Pancreas (tissue), 10 donors: Measurements from ENCODE around the gene HINT2. TPM values are rescaled to one million over a fixed set of nuclear protein-coding genes. Genes with fewer than 3 reads are reported as not detected.

Experiments used
- ATAC-seq, 4 donors: fragments of 200-7000 bp; cut with Tn5 transposase; one replicate each; pipeline versions ENCODE4 v1.8.0 to v1.9.1; 2020; ENCODE audit warnings: mild to moderate bottlenecking in 4 of 4, moderate library complexity in 4 of 4
- DNase-seq, 6 donors: peaks; one replicate each; pipeline ENCODE4 v3.0.0-alpha.2; 2020
- FAIRE-seq: peaks from 2 replicates; lab custom pipeline; 2012; peaks lifted over from hg19 to GRCh38; lab: Jason Lieb, UNC
- H3K27ac ChIP-seq, 4 donors: fragments of 200-600 bp; sonication (generic); 1 replicate in 3 of 4; 2 replicates in 1 of 4; pipeline versions ENCODE4 v1.5.0 to v1.8.0; 2020
- H3K27me3 ChIP-seq, 4 donors: fragments of 200-600 bp; one replicate each; pipeline ENCODE4 v1.8.0; 2021
- H3K36me3 ChIP-seq, 3 donors: fragments of 200-600 bp; sonication (generic) in 1 of 3; one replicate each; pipeline versions ENCODE4 v1.5.0 to v1.8.0; 2020 to 2021
- H3K4me1 ChIP-seq, 3 donors: fragments of 200-600 bp; one replicate each; pipeline ENCODE4 v1.8.0; 2021
- H3K4me3 ChIP-seq, 4 donors: fragments of 200-600 bp; sonication (generic) in 2 of 4; one replicate each; pipeline versions ENCODE4 v1.5.0 to v1.8.0; 2020 to 2021
- H3K9me3 ChIP-seq, 4 donors: fragments of 200-600 bp; one replicate each; pipeline ENCODE4 v1.8.0; 2021
- CTCF ChIP-seq, 4 donors: fragments of 200-600 bp; sonication (generic) in 3 of 4; IDR thresholded peaks; one replicate each; pipeline versions ENCODE4 v1.5.0 to v1.8.0; 2021; ENCODE audit warnings: antibody characterized with exemption in 4 of 4
- WGBS, 2 donors: extraction: QIAGEN DNeasy Blood & Tissue Kit; methylation state at CpG; one replicate each; pipeline ENCODE4 v1.1.7; 2013; 5-methylcytosine and 5-hydroxymethylcytosine counted together
- intact Hi-C, 3 donors: fragments of 100-400 bp; cut with DNase I; formaldehyde crosslinking; loops; one replicate each; pipeline versions ENCODE4 v1.11.1 to v1.14.2; 2022
- polyA plus RNA-seq, 2 donors: library from polyadenylated mRNA; stranded (reverse); fragments of 200-250 nt; gene quantifications; one replicate each; pipeline ENCODE4 v1.2.3, GENCODE V29; 2013
- total RNA-seq, 6 donors: library from RNA; stranded (reverse); fragmentation: NEBNext Ultra II Directional in 4 of 6; extraction: Animal tissue kit (Norgen Biotek cat#: 25700) in 4 of 6; gene quantifications; one replicate each; pipeline versions ENCODE4 v1.2.1 to v1.2.4, GENCODE V29; 2021 to 2023
- donor health status: healthy with polysubstance abuse.
- donor health status: DM: no; HTN: no; CAD: no; lungs with moderate emphysema.
- donor health status: DM: no; HTN: no; CAD: no.
- donor health status: control.
- donor health status: control.
- donor health status: Bipolar disorder and iron deficiency.
- donor health status: DM: yes; HTN: yes; CAD: no.
- donor health status: DM: no; HTN: no; CAD: no.
- donor health status: DM: no; HTN: no; CAD: no.
- donor health status: DM: yes; HTN: yes; CAD: no.

HINT2 gene
- total and polyA plus RNA-seq, 8 donors = 20.6 to 64.2 (median 34.0) TPM

GRCh38 chr9:35792826-35793225 lies 22.0 kb downstream of the HINT2 start:
- no peak for DNase-seq
- FAIRE-seq = no peak
- no peak overlapping the region for H3K4me3 ChIP-seq
- H3K27ac ChIP-seq = no peak overlapping the region
- TF ChIP-seq CTCF (IDR thresholded peaks at IDR 0.05) = no peak
- no peaks in the 10 kb centered on the region for H3K4me1 ChIP-seq
- H3K9me3 ChIP-seq = no peaks in the 10 kb centered on the region
- 91 to 94% methylated on average over 14 of the region's 14 CpGs for WGBS, 2 donors
- no peak for ATAC-seq
- no peaks in the 10 kb centered on the region for H3K36me3 ChIP-seq
- H3K27me3 ChIP-seq = no peaks in the 10 kb centered on the region
- intact Hi-C loops = loop anchor here (5.0 to 10.0 kb wide), 3 partner anchors 82 to 99 kb away; partner anchors contain the start of gene OR13J1 (in 1 of the 3)

- TF ChIP-seq CTCF (IDR thresholded peaks at IDR 0.05) = no peak
- FAIRE-seq = no peak
- no peak for ATAC-seq
- H3K27me3 ChIP-seq = no peaks in the 10 kb centered on the region
- intact Hi-C loops = loop anchor here (5.0 to 10.0 kb wide), 3 partner anchors 83 to 100 kb away; partner anchors contain the start of gene OR13J1 (in 1 of the 3)
- WGBS, 2 donors = 89 to 92% methylated on average over 29 to 34 of the region's 34 CpGs
- no peaks in the 10 kb centered on the region for H3K36me3 ChIP-seq
- H3K4me3 ChIP-seq = no peak overlapping the region
- DNase-seq = peak in 1 of 6 donors; percentile 73
- no peaks in the 10 kb centered on the region for H3K4me1 ChIP-seq
- H3K9me3 ChIP-seq = no peaks in the 10 kb centered on the region
- H3K27ac ChIP-seq = no peak overlapping the region
Measured at GRCh38 chr9:35792024-35792813, 22.6 kb downstream of the HINT2 start.

GRCh38 chr9:35791297-35791921 lies 23.4 kb downstream of the HINT2 start, which contains the start of gene NPR2:
Gene NPR2, plus strand, starts transcription at chr9:35791591. Its CDS starts 818 bp downstream, at chr9:35792409.
- intact Hi-C loops = loop anchor here (5.0 to 10.0 kb wide), 3 partner anchors 83 to 101 kb away; partner anchors contain the start of gene OR13J1 (in 1 of the 3)
- peak within 1 kb of the TSS in 1 of 4 donors; percentile 17 for H3K4me3 ChIP-seq
- FAIRE-seq (no peak), ATAC-seq (peak in 3 of 4 donors; percentile 16 to 42 (median 20)), DNase-seq (peak in 1 of 6 donors; percentile 32)
- no peak within 1 kb of the TSS for H3K27ac ChIP-seq
- no peak for TF ChIP-seq CTCF (IDR thresholded peaks at IDR 0.05)
- H3K9me3 ChIP-seq = no peaks in the 10 kb centered on the region
- H3K4me1 ChIP-seq = no peaks in the 10 kb centered on the region
- H3K27me3 ChIP-seq = no peaks in the 10 kb centered on the region
- H3K36me3 ChIP-seq = no peaks in the 10 kb centered on the region
- WGBS, 2 donors = 45 to 46% methylated on average over 21 to 64 of the region's 64 CpGs

GRCh38 chr9:35790385-35791296 lies 24.2 kb downstream of the HINT2 start:
- TF ChIP-seq CTCF (IDR thresholded peaks at IDR 0.05) = peak; percentile 50 to 74 (median 62)
- FAIRE-seq = no peak
- peak; percentile 92 to 97 (median 94) for ATAC-seq
- Histone ChIP-seq H3K27me3 (no peaks in the 10 kb centered on the region), H3K36me3 (no peaks in the 10 kb centered on the region), H3K4me1 (no peaks in the 10 kb centered on the region), H3K9me3 (no peaks in the 10 kb centered on the region), H3K27ac (no peak overlapping the region), H3K4me3 (no peak overlapping the region)
- DNase-seq = peak in 4 of 6 donors; percentile 47 to 65 (median 48)
- intact Hi-C loops = loop anchor here (5.0 to 10.0 kb wide), 3 partner anchors 84 to 102 kb away; partner anchors contain the start of gene OR13J1 (in 1 of the 3)
- 55 to 61% methylated on average over 37 of the region's 37 CpGs for WGBS, 2 donors
